GM12872 (cell line): ENCODE results near the gene L3MBTL4.

Experiments used
- CTCF ChIP-seq: IDR thresholded peaks from 3 replicates; pipeline ENCODE4 v1.5.1; 2011; ENCODE audit warnings: low read depth, mild to moderate bottlenecking, low read length, moderate library complexity; ENCODE audit not compliant: insufficient read depth

Gene L3MBTL4

GRCh38 chr18:6313415-6313814, 101.3 kb downstream of the L3MBTL4 start:
- no peak for TF ChIP-seq CTCF

- TF ChIP-seq CTCF = no peak
Measured at GRCh38 chr18:6311456-6312215, 103.1 kb downstream of the L3MBTL4 start.

- TF ChIP-seq CTCF = no peak
Measured at GRCh38 chr18:6310714-6311113, 104.0 kb downstream of the L3MBTL4 start.

- TF ChIP-seq CTCF = no peak
Measured at GRCh38 chr18:6297875-6298274, 116.8 kb downstream of the L3MBTL4 start.

GRCh38 chr18:6294148-6294784, 120.4 kb downstream of the L3MBTL4 start:
- TF ChIP-seq CTCF = no peak

- no peak for TF ChIP-seq CTCF
Measured at GRCh38 chr18:6289843-6290242, 124.9 kb downstream of the L3MBTL4 start.

- no peak for TF ChIP-seq CTCF
Measured at GRCh38 chr18:6286585-6286984, 128.1 kb downstream of the L3MBTL4 start.
